GM18511 (cell line): ENCODE data around the gene GABBR2.

Experiments
- ATAC-seq: cut with Tn5 transposase; IDR thresholded peaks from one replicate; pipeline ENCODE4 v1.9.1; 2021; ENCODE audit warnings: mild to moderate bottlenecking, moderate library complexity; ENCODE audit not compliant: unreplicated experiment

Gene GABBR2

GRCh38 chr9:98572054-98572627 lies 136.6 kb downstream of the GABBR2 start:
- ATAC-seq: no peak

- ATAC-seq: no peak
Measured at GRCh38 chr9:98571643-98572042, 137.1 kb downstream of the GABBR2 start.

GRCh38 chr9:98570663-98571440 lies 137.9 kb downstream of the GABBR2 start:
- ATAC-seq: no peak

GRCh38 chr9:98570055-98570454 lies 138.7 kb downstream of the GABBR2 start:
- ATAC-seq: no peak

GRCh38 chr9:98569491-98569890 lies 139.2 kb downstream of the GABBR2 start:
- no peak for ATAC-seq

- ATAC-seq: no peak
Measured at GRCh38 chr9:98568909-98569469, 139.7 kb downstream of the GABBR2 start.

- ATAC-seq: no peak
Measured at GRCh38 chr9:98568234-98568908, 140.4 kb downstream of the GABBR2 start.

- no peak for ATAC-seq
Measured at GRCh38 chr9:98567540-98568233, 141.0 kb downstream of the GABBR2 start.

- no peak for ATAC-seq
Measured at GRCh38 chr9:98565152-98566135, 143.3 kb downstream of the GABBR2 start.

- ATAC-seq: no peak
Measured at GRCh38 chr9:98564714-98565113, 144.0 kb downstream of the GABBR2 start.

- no peak for ATAC-seq
Measured at GRCh38 chr9:98563988-98564387, 144.7 kb downstream of the GABBR2 start.

GRCh38 chr9:98563212-98563907 lies 145.4 kb downstream of the GABBR2 start:
- ATAC-seq: no peak

- no peak for ATAC-seq
Measured at GRCh38 chr9:98559561-98559960, 149.2 kb downstream of the GABBR2 start.

GRCh38 chr9:98558575-98558974 lies 150.2 kb downstream of the GABBR2 start:
- ATAC-seq: peak; percentile 65

GRCh38 chr9:98556511-98556910 lies 152.2 kb downstream of the GABBR2 start:
- no peak for ATAC-seq

- no peak for ATAC-seq
Measured at GRCh38 chr9:98555651-98556465, 152.9 kb downstream of the GABBR2 start.

GRCh38 chr9:98554752-98555151 lies 154.0 kb downstream of the GABBR2 start:
- ATAC-seq: no peak

- ATAC-seq: no peak
Measured at GRCh38 chr9:98552331-98552730, 156.4 kb downstream of the GABBR2 start.
